NCI-H1417 (cell line): ENCODE data around the gene SMARCA2.

Source experiments
- DNase-seq, 3 experiments: peaks; one replicate each; lab custom pipeline; 2025; lab: John Stamatoyannopoulos, UW

The SMARCA2 gene

DNA sequence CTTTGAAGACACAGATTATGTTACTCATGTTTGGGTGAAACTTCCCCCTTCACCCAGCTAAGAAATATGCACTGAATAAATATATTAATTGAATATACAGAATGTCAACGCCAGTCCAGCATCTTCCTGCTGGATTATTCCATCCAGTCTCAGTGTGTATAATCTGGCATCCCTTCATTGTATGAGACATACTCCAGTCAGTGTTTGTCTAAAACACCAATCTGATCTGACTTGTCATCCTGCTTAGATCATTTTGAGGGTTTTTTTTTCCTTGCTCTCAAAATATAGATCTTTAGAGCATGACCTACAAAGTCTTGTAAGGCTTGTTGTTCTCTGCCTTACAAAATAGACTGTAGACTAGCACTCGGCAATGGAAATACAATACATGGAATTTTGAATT lies 195.1 kb downstream of the SMARCA2 start:
- DNase-seq = no peak

DNA sequence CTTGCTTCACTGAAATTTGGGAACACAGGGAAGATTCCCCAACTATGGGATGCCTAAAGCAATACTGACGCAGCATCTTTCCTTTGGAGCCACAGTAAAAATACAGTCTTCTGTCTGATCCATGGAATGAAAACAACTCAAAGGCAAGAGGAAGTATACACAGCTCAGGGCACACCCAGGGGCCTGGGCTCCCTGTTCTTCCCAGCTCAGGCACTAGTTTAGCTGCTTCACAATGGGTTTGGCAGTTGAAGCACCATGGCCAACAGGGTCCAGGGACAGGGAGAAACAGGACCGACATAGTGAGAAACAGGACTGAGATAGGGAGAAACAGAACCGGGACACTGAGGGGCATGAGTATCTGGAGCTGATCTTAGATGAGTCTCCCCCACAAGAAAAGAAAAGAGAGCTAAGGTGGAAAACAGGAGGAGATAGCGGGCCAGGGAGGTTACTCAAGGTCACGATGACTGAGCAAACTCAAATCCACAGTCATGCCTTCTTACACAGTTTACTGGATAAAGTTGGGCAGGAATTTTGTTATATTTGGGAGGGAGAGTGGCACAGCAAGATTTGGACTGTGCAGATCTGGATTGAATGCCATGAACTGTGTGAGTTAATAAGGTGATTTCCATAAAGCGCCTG lies 198.8 kb downstream of the SMARCA2 start:
- no peak for DNase-seq

DNA sequence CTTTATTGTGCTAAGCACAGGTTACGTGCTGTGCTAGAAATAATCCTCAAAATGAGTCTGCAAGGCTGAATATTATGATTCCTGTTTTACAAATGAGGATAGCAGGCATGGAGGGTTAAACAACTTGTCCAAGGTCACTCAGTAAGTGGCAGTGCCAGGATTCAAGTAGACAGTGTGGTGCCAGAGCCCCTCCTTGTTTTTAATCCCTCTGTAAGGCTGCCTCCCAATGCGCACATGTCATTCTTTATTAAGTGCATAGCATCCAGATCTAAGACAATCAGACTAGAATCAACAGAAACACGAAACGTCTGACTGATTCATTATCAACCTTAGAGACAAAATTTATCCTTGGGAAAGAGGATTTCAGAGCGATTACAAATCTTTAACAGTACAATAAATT lies 199.6 kb downstream of the SMARCA2 start:
- no peak for DNase-seq

DNA sequence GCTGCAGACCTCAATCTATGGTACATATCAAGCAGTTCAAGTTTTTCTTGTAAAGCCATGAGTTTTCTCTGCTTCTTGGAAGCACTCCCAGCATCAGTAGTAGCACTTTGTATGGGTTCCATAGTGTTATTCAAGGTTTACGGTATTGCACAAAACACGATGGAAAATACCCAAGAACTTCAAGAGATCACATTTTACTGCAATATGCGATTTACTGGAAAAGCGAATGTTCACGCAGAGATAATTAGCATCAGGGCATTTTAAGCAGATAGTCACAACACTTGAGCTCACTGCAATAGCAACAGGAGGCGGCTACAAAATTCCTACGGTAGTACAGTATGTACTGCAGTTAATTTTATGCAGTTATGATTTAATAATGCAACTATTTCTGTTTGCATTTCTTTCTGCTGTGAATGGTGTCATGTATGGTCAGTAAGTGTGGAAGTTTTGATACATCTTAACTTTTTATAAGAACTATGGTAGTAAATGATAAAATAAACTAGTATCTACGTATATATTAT lies 200.8 kb downstream of the SMARCA2 start:
- DNase-seq = no peak

DNA sequence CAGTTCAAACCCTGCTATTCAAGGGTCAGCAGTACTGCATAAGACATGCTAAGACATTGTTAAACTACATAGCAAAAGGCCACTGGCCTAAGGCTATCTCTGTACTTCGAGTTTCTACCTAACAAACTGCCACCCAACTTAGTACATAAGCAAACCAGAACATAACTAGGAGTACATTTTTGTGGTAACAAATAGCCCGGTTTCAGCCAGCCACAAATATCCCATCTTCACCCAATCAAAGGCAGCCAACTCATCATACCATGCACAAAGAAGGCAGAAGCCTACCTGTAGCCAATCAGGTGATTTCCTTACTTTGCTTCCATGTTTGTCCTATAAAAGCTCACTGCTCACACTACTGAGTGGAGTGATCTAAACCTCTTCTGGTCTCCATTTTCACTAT lies 201.4 kb downstream of the SMARCA2 start:
- no peak for DNase-seq

DNA sequence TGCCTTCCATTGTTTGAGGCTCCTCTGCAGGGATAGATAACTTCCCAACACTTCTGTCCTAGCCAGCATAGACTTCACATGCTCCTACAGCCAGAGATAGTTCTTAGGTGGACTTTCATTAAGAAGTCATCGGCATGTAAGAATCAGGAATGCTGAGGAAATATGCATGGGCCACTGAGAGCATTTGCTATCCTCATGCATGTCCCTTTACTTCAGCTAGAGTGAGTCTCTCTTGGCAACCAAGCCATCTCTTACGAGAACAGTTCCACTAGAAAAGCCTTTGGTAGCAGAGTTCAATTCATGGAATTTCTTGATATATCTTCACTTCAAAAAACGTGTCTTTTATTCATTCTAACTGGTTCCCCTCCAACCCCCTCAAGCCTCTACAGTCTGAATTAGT lies 202.4 kb downstream of the SMARCA2 start:
- DNase-seq = no peak

DNA sequence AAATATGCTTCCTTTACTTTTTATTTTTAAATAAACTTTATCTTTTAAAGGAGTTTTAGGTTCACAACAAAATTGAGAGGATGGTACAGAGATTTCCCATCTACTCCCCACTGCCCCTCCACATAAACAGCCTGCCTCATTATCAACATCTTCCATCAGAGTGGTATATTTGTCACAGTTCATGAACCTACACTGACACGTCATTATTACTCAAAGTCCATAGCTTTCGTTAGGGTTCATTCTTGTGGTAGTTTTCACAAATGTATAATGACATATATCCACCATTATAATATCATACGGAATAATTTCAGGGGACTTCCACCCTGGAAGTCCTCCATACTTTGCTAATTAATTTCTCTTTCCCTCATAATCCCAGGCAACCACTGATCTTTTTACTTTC lies 204.9 kb downstream of the SMARCA2 start:
- DNase-seq = no peak

DNA sequence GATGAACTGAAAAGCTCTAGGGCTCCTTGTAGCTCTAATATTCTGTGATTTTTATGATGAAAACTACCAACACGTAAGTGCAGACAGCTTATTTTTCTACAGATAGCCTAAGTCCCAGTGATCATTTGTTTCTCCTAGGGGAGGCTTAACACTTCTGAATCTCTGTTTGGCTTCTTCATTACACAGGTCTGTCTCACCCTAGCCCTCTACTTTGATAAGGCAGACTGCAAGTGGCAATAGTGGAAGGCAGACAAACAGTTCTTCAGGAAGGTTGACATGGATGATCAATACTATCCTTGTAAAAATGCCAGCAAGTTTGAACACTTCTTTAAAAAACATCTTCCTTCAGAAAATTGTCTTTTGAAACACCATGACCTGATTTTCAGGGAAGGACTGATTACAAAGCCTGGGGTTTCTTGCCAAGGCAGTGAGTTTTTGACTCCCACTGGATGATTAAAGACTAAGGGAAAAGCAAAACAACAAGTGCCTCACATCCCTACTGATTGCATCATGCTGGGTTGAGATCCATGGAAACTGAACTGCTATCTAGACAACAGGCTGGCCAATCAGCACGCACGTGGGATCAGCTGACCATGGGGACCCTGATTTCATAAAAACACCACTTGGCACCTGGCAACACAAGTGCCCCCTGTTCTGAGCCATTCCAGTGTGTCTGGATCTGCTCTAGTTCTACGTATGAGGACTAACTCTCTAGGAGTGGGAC lies 212.2 kb downstream of the SMARCA2 start:
- peak in 1 of 3 experiments; percentile 9 for DNase-seq

DNA sequence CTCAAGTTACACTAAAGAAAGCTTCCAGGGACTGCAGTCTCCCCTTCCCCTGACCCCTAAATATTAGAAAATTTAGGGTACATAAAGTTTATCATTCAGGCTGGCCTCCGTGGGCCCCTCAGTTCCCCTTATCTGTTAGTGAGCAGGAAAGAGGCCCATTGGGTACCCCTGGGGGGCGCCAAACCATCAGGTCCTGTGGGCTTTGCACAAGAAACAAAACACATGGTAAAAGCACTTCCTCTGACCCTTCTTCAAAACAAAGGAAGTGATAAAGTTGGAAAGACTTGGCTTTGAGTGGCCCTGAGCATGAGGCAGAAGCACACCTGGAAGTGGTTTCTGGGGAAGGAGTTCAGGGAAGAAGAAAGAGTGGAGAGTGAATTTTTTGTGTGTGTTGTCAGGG lies 213.0 kb downstream of the SMARCA2 start:
- peak in 2 of 3 experiments; percentile 23 to 62 for DNase-seq

DNA sequence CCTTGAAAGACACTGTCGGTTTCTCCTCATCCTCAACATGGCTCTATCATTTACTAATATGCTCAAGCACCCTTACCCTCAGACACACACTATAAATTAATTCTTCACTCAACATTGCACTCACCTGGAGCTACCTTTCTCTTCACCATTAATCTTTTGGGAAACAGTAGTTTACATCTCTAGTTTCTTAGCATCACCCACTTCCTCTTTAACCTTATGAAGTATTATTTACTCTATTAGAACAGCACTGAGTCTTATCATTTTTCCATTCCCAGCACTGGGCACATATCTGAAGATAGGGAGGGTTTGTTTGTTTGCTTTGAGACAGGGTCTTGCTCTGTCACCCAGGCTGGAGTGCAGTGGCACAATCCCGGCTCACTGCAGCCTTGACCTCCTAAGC lies 213.5 kb downstream of the SMARCA2 start:
- DNase-seq = no peak

DNA sequence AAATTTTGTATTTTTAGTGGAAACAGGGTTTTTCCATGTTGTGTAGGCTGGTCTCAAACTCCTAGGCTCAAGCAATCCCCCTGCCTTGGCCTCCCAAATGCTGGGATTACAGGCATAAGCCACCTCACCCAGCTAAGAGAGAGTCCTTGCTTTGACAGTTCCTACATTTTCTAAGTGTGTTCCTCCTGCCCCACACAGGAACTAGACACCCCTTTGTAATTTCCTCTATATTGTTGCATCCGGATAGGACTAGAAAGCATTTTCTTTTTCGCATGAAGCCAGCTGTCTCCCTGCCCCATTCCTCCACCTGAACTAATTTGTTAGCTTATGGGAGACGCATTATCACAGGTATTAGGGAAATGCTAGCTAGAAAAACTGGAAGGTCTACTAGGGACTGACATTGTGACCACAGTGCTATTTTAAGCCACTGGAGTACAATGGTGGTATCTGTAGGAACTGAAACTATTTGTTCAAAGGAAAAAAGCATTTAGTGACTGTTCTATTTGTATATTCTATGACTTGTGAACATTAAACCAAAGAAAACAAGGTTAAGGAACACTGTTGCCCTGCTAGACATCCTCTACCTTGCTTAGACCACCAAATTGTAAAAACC lies 214.1 kb downstream of the SMARCA2 start:
- no peak for DNase-seq

DNA sequence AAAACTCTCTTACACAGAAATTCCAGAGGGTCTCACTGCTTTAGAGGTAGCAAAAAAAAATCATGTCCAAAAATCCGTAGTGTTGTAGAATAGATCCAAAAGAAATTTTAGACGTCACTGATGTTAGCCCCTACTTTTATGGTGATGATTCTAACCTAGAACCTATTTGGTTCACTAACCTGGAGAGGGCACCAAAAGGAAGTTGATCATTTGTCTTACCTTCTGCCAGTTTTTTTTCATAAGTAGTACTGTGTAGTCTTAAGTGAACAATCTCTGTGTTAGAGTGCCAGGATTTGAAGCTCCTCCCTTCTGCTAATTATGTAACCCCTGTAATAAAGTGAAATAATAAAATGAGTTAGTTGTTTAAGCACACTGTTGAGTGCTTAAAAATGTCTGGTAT lies 215.2 kb downstream of the SMARCA2 start:
- peak in 1 of 3 experiments; percentile 15 for DNase-seq

DNA sequence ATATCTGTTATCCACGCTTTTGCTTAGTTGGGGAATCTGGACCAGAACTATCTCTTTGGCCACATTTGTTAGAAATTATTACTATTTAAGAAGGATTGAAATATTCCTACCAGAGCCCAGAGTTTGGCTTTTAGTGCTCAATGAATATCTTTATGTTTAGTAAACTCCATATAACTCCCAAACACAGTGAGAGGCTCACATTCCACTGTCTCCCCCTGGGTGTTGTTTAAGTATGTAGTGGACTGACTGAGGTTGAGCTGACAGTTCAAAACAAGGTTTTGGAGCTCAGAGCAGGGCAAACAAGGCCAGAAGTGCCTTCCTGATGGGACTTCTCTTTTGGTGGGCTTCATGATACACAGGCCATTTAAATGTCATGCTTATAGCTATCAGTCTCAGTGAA lies 216.0 kb downstream of the SMARCA2 start:
- no peak for DNase-seq

DNA sequence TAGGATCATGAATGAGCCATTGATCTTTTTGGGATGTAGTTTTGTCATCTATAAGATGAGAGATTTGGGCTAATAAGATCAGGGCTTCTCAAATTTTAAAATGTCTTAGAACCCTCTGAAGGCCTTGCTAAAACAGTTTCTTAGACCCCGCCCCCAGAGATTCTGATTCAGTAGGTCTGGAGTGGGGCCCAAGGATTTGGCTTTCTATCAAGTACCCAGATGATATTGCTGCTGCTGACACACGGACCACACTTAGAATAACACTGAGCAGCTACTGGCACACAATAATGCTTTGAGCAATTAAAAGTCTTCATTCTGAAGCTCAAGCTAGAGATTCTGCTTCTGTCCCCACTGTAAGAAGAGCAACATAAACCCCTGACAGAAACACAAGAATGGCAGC lies 216.7 kb downstream of the SMARCA2 start:
- DNase-seq = no peak

DNA sequence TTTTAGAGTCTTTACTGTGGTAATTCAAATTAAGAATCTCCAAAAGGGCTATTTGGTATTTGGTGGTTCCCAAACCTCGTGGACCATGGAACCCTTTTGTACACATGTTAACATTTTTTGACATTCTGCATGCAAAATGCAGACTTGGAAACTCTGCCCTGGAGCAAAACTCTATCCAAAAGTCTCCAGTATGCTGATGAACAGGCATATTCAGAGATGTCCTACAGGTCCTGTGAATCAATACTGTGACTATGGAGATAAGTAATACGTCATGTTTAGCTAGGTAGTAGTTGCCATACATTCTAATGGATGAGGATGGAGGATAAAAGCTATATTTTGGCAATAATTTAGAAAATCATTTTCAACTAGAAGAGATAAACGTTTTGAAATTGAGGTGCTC lies 218.1 kb downstream of the SMARCA2 start:
- no peak for DNase-seq

DNA sequence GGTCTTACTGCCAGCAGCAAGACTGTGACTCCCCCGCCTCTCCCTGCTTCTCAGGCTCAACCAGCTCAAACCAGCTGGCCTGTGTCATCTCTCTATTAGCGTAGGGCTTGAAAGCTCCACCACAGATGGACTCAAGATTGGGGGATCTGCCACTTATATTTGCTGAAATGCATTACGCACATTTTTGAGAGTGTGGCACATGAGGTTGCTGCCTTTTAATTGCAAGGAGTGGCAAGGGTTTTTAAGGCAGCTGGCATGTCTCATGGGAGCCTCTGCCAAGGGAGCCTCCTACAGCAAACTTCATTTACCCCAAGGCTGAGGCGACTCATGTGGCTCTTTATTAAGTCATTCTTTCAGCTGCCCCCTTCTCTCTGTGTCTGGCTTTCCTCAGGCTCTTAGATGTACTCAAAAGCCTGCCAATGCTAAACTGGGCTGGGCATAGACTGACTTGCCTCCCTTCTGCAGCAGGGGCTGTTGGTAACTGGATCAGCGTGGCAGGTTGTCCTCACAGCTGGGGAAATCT lies 219.3 kb downstream of the SMARCA2 start:
- peak in 2 of 3 experiments; percentile 5 to 97 for DNase-seq

DNA sequence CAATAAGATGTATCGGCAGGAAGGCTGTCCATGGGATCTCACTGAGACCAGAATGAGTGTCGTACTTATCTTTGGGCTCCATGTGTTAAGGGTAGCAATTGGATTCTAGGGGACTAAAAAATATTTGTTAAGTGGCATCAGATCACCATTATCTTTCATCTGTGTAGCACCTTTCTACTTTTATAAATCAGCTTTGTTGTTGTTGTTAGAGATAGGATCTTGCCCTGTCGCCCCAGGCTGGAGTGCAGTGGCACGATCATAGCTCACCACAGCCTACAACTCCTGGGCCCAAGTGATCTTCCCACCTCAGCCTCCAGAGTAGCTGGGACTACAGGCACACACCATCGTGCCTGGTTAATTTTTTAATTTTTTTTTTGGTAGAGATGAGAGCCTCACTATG lies 220.5 kb downstream of the SMARCA2 start:
- DNase-seq = no peak

DNA sequence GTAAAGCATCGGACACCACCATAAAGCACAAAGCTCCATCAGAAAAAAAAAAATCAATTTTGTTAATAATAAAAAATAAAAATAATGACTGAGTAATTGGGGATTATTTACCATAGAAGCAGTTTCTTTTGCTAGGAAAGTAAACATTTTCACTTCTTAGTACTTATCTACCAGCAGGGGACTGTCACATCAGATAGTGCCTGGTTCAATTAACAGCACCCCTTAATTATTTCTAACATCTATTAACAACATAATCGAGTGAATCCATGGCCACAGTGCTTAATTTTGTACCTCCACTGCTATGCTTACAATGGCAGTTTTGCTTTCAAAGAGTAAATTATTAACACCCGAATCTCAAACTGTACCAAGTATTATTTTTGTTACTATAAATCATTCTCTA lies 221.7 kb downstream of the SMARCA2 start:
- DNase-seq = peak in 2 of 3 experiments; percentile 21 to 70

DNA sequence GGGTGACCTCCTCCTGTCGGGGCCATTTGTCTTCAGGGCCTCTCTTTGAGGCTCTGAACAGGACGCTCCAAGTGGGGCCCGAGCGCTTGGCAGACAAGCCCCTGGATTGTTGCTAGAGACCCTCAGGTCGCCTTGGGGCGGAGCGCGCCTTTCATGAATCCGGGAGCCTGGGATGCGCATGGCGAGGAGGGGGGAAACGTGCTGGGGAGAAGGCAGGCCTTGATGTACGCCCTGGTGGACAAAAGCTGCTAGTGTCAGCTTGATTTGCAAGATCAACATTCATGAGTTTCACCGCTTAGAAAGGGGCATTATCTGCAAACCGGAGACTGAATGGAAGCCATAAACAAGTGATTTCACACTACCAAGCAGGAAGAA lies 226.3 kb downstream of the SMARCA2 start:
- peak in 1 of 3 experiments; percentile 66 for DNase-seq

DNA sequence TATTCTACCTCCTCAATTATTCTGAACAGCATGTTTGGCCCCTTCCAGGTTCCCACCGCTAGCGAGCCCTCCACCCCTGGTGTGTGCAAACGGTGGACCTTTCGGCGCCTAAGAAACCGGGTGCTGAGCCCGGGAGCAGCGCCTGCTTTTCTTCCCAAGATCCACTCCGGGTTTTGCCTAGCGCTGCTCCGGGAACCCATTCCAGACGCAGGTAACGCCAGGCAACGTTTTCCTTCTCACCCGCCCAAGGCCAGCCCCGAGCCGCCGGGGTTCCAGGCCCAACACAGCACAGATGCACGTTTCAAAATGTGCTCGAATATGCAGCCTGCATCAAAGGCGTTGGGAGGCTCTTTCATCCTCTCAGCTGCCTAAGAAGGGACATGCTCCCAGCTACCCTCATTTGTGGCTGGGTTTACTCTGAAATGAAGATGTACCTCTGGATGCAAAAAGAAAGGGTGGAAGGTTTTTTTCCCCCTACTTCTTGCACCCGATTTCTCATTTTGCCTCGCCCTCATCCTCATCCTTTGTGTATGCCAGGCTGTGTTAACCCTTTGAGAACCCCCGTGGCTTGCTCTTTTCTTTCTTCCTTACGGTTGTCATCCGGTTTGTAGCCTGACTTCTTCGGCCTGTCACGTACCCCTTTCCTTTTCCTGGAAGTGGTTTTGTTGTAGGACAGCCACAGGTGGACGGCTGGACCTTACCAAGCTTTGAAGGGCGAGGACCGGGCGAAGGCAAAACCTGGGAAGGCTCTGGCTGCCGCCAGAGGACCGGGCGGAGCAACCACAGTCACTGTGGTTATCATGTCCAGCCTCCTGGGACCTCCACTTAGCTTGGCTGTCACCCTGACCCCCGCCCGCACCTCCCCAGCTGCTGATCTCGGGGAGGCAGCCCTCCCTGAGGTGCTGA lies 226.9 kb downstream of the SMARCA2 start:
- peak; percentile 84 to 91 (median 91) for DNase-seq

DNA sequence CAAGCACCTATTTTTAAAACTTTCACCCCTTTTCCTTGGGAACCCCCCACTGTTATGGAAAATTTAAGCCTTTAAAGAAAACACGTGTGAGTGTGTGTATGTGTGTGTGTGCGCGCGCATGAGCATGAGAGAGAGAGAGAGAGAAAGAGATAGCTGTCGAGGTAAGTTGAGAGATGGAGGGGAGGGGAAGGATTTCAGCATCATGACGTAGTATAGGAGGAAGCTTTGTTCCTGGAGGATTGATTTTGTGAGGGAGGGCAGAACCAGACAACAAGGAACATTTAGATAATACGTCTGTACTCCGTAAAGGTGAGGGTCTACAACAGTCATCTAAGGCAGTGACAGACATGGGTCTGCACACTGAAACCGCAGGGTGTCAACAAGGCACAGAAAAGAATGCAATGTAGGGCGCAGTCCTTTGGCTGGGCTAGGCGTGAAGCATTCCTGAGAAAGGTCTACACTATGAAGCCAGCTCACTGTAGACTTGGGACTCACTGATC lies 227.7 kb downstream of the SMARCA2 start:
- peak; percentile 77 to 84 (median 80) for DNase-seq
